ENCODE data around the gene PRLR.

- TF ChIP-seq GLIS3 (CRISPR knock-in tag; IDR thresholded peaks at IDR 0.05) (no peak), CREB5 (CRISPR knock-in tag; IDR thresholded peaks at IDR 0.05; ENCODE audit: low read depth) (no peak)
Measured at GRCh38 chr5:35042781-35043180, 187.5 kb downstream of the PRLR start.

Data from SK-N-SH treated with all-trans-retinoic acid at 6 μM for 48 hours (cell line).